SK-N-SH treated with all-trans-retinoic acid at 6 μM for 48 hours (cell line): Measurements from ENCODE around the gene MBD3L3.

ENCODE experiments used
- ISL1 ChIP-seq: fragments of 250-450 bp; sonication (Bioruptor Pico); IDR thresholded peaks from 2 replicates; pipeline ENCODE4 v2.1.2; 2022; ENCODE audit warnings: mild to moderate bottlenecking, moderate library complexity
- PATZ1 ChIP-seq: fragments of 250-450 bp; sonication (Bioruptor Pico); IDR thresholded peaks from 2 replicates; pipeline ENCODE4 v1.8.0; 2020; ENCODE audit warnings: mild to moderate bottlenecking, moderate library complexity, borderline replicate concordance
- PPARA ChIP-seq: fragments of 250-450 bp; sonication (Bioruptor Pico); IDR thresholded peaks from 2 replicates; pipeline ENCODE4 v1.5.0; 2020; ENCODE audit warnings: mild to moderate bottlenecking, borderline replicate concordance
- ZFP30 ChIP-seq: fragments of 450-650 bp; formaldehyde crosslinking; IDR thresholded peaks from 2 replicates; pipeline ENCODE4 v1.5.0; 2022; ENCODE audit warnings: mild to moderate bottlenecking, moderate library complexity

DNA sequence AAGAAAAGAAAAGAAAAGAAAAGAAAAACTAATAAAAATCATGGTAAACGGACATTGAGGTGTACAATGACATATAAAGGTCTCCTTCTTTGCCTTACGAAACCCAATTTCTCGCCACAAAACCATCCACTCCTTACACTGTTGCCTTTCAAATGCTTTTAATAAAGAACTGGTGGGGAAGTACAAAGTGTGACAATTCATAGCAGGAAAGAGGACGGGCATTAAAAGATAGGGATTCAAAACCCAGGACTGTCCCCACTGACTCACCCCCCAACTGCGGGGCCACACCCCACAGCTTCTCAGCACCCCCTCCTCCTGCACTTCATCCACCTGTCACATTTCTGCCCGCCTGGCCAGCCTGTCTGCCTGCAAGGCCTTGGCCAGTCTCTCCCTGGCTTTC is 39.6 kb downstream of the MBD3L3 start:
- TF ChIP-seq ZFP30: no peak
- no peak for TF ChIP-seq PATZ1
- no peak for TF ChIP-seq PPARA (CRISPR knock-in tag)
- no peak for TF ChIP-seq ISL1 (CRISPR knock-in tag)
